Activated CD8-positive, alpha-beta memory T cell treated with anti-CD3 and anti-CD28 coated beads for 1 hour (primary cell): ENCODE results near the gene F11.
"Not testable (repeated sequence)": the region's sequence is repeated elsewhere in the genome, so short reads cannot be mapped to it uniquely, and the experiment has no call there.

Source experiments
- DNase-seq, 2 donors: peaks; one replicate each; pipeline ENCODE4 v3.0.0-alpha.2; 2020; ENCODE audit warnings: low read depth in 1 of 2; ENCODE audit errors: extremely low read depth in 1 of 2

Gene F11

GRCh38 chr4:186249785-186250754 lies 15.9 kb upstream of the F11 start:
- DNase-seq: no peak

- DNase-seq: no peak
Observed at GRCh38 chr4:186250760-186251159, 15.2 kb upstream of the F11 start.

- no peak for DNase-seq
Observed at GRCh38 chr4:186255122-186255521, 10.9 kb upstream of the F11 start.

GRCh38 chr4:186258216-186258811 lies 7.7 kb upstream of the F11 start:
- no peak for DNase-seq

GRCh38 chr4:186260117-186260503 lies 5.9 kb upstream of the F11 start:
- DNase-seq: no peak

GRCh38 chr4:186260504-186261448 lies 5.2 kb upstream of the F11 start:
- no peak for DNase-seq

- no peak for DNase-seq
Observed at GRCh38 chr4:186264660-186265059, 1.3 kb upstream of the F11 start.

- DNase-seq: not testable (repeated sequence)
Observed at GRCh38 chr4:186265250-186265649, 739 bp upstream of the F11 start.

GRCh38 chr4:186266729-186267456 lies 904 bp downstream of the F11 start:
- no peak for DNase-seq

GRCh38 chr4:186271081-186271678 lies 5.2 kb downstream of the F11 start:
- DNase-seq: no peak

GRCh38 chr4:186272699-186273391 lies 6.9 kb downstream of the F11 start:
- DNase-seq: no peak

- not testable (repeated sequence) for DNase-seq
Observed at GRCh38 chr4:186273392-186273789, 7.4 kb downstream of the F11 start.

GRCh38 chr4:186283311-186283710 lies 17.3 kb downstream of the F11 start:
- no peak for DNase-seq

GRCh38 chr4:186285147-186285546 lies 19.2 kb downstream of the F11 start:
- DNase-seq: no peak

GRCh38 chr4:186286581-186286980 lies 20.6 kb downstream of the F11 start:
- no peak for DNase-seq

GRCh38 chr4:186291256-186291890 lies 25.4 kb downstream of the F11 start:
- no peak for DNase-seq

GRCh38 chr4:186294160-186294559 lies 28.2 kb downstream of the F11 start:
- no peak for DNase-seq

GRCh38 chr4:186296481-186296880 lies 30.5 kb downstream of the F11 start:
- DNase-seq: no peak
